Heart right ventricle (tissue), 16 donors: Measurements from ENCODE around the gene RANBP3L. TPM values are rescaled to one million over a fixed set of nuclear protein-coding genes. Genes with fewer than 3 reads are reported as not detected.
"Not testable (repeated sequence)": the region's sequence is repeated elsewhere in the genome, so short reads cannot be mapped to it uniquely, and the experiment has no call there.

Source experiments
- ATAC-seq, 8 donors: fragments of 200-7000 bp; cut with Tn5 transposase; one replicate each; pipeline ENCODE4 v1.9.1; 2020; ENCODE audit warnings: mild to moderate bottlenecking in 8 of 8, moderate library complexity in 8 of 8, moderate number of reproducible peaks in 1 of 8
- DNase-seq, 2 donors: peaks; one replicate each; pipeline ENCODE4 v3.0.0-alpha.2; 2020
- H3K27ac ChIP-seq, 10 donors: fragments of 200-600 bp; sonication (generic) in 2 of 10; one replicate each; pipeline versions ENCODE4 v1.5.0 to v1.8.0; 2020 to 2022; ENCODE audit warnings: mild to moderate bottlenecking in 3 of 10
- H3K27me3 ChIP-seq, 7 donors: fragments of 200-600 bp; one replicate each; pipeline ENCODE4 v1.8.0; 2021 to 2022; ENCODE audit warnings: mild to moderate bottlenecking in 2 of 7
- H3K36me3 ChIP-seq, 9 donors: fragments of 200-600 bp; sonication (generic) in 1 of 9; one replicate each; pipeline versions ENCODE4 v1.5.0 to v1.8.0; 2020 to 2022; ENCODE audit warnings: mild to moderate bottlenecking in 2 of 9
- H3K4me1 ChIP-seq, 9 donors: fragments of 200-600 bp; sonication (generic) in 1 of 9; one replicate each; pipeline versions ENCODE4 v1.5.0 to v1.8.0; 2020 to 2022; ENCODE audit warnings: mild to moderate bottlenecking in 4 of 9
- H3K4me3 ChIP-seq, 10 donors: fragments of 200-600 bp; sonication (generic) in 2 of 10; one replicate each; pipeline versions ENCODE4 v1.5.0 to v1.8.0; 2020 to 2022; ENCODE audit warnings: mild to moderate bottlenecking in 7 of 10, moderate library complexity in 2 of 10
- H3K9me3 ChIP-seq, 11 donors: fragments of 200-600 bp in 10 of 11; sonication (generic) in 2 of 11; one replicate each; pipeline versions ENCODE4 v1.5.0 to v1.8.0; 2013 to 2022; ENCODE audit warnings: mild to moderate bottlenecking in 2 of 11, control low read depth in 1 of 11, moderate library complexity in 1 of 11
- WGBS, 2 donors: extraction: QIAGEN DNeasy Blood & Tissue Kit; methylation state at CpG; one replicate each; pipeline ENCODE4 v1.1.7; 2013; ENCODE audit warnings: inconsistent platforms in 1 of 2; 5-methylcytosine and 5-hydroxymethylcytosine counted together
- intact Hi-C, 10 donors: fragments of 100-400 bp; cut with DNase I; formaldehyde crosslinking; loops; one replicate each; pipeline versions ENCODE4 v1.11.1 to v1.14.2; 2022
- polyA plus RNA-seq, 2 donors: library from polyadenylated mRNA; stranded (reverse); fragments of 200-250 nt; gene quantifications; one replicate each; pipeline ENCODE4 v1.2.3, GENCODE V29; 2013
- total RNA-seq, 10 donors: library from RNA; stranded (reverse); fragmentation: NEBNext Ultra II Directional in 3 of 10; extraction: Animal tissue kit (Norgen Biotek cat#: 25700) in 3 of 10; gene quantifications; one replicate each; pipeline versions ENCODE4 v1.2.1 to v1.2.4, GENCODE V29; 2021 to 2023
- TF ChIP-seq, protein P1 (sequence below), 9 donors: fragments of 200-600 bp; sonication (generic) in 2 of 9; IDR thresholded peaks; one replicate each; pipeline versions ENCODE4 v1.5.0 to v1.8.0; 2021 to 2022; ENCODE audit warnings: antibody characterized with exemption in 9 of 9, mild to moderate bottlenecking in 5 of 9, moderate library complexity in 1 of 9
- donor health status: Arrhythmogenic right ventricular cardiomyopathy.
- donor health status: ischemic (EF 13 %, LVEDD 7.1; RV severe dilation, severe dysfunction).
- donor health status: healthy with polysubstance abuse.
- donor health status: DM: no; HTN: yes; CAD: no.
- donor health status: DM: no; HTN: no; CAD: no.
- donor health status: ischemic (EF 25% LVEDD 6.9; RV normal size, moderate dysfunction).
- donor health status: ischemic (EF 25% LVEDD 5.7; RV mildly dilated, moderate dysfunction).
- donor health status: healthy.
- donor health status: DM: yes; HTN: yes; CAD: no.
- donor health status: Ischemic cardiomyopathy.
- donor health status: ischemic (EF 35%, LVEDD 5.7; RV mildly dilated, moderate dysfunction).
- donor health status: nonischemic (EF 11% LVEDD 7.7; RV severe dilation, severe dysfunction).
- donor health status: DM: yes; HTN: yes; CAD: no.
- donor health status: PGD.
- donor health status: ischemic (EF 29% LVEDD 5.4; RV normal size, mild dysfunction).
- donor health status: nonischemic (EF 23%, LVEDD 6.1; RV moderate dilation, normal function).

Gene RANBP3L
- total and polyA plus RNA-seq, 12 donors = 0.09 to 0.92 (median 0.49) TPM; not detected in 1

DNA sequence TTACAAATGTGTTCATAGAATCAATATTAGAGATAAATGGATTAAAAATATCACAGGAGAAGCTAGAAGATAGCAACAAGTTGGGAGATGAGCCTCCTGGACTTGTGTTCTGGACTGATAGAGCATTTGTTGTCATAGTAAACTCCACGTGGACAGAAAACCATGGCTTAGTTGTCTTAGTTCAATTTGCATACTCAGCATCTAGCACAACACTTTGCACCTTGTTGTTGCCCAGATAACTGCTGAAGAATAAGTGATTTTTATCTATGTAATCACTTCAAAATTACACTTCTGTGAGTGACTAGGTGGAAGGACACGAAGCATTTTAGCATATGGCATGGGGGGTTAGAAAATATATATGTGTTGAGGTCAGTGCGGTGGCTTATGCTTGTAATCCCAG, 4.0 kb downstream of the RANBP3L start:
- no peak for DNase-seq
- TF ChIP-seq, protein P1, sequence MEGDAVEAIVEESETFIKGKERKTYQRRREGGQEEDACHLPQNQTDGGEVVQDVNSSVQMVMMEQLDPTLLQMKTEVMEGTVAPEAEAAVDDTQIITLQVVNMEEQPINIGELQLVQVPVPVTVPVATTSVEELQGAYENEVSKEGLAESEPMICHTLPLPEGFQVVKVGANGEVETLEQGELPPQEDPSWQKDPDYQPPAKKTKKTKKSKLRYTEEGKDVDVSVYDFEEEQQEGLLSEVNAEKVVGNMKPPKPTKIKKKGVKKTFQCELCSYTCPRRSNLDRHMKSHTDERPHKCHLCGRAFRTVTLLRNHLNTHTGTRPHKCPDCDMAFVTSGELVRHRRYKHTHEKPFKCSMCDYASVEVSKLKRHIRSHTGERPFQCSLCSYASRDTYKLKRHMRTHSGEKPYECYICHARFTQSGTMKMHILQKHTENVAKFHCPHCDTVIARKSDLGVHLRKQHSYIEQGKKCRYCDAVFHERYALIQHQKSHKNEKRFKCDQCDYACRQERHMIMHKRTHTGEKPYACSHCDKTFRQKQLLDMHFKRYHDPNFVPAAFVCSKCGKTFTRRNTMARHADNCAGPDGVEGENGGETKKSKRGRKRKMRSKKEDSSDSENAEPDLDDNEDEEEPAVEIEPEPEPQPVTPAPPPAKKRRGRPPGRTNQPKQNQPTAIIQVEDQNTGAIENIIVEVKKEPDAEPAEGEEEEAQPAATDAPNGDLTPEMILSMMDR (IDR thresholded peaks at IDR 0.05) = no peak
- ATAC-seq = no peak
- no peak overlapping the region for H3K4me3 ChIP-seq
- WGBS, 2 donors = 86 to 87% methylated on average over 3 of the region's 3 CpGs
- peaks cover 0 to 33% (median 18%) of the 10 kb centered on the region in 9 donors for H3K4me1 ChIP-seq
- H3K27ac ChIP-seq = no peak overlapping the region
- no peaks in the 10 kb centered on the region for H3K27me3 ChIP-seq
- intact Hi-C loops = no loop called here
- no peaks in the 10 kb centered on the region for H3K36me3 ChIP-seq
- H3K9me3 ChIP-seq = no peaks in the 10 kb centered on the region

DNA sequence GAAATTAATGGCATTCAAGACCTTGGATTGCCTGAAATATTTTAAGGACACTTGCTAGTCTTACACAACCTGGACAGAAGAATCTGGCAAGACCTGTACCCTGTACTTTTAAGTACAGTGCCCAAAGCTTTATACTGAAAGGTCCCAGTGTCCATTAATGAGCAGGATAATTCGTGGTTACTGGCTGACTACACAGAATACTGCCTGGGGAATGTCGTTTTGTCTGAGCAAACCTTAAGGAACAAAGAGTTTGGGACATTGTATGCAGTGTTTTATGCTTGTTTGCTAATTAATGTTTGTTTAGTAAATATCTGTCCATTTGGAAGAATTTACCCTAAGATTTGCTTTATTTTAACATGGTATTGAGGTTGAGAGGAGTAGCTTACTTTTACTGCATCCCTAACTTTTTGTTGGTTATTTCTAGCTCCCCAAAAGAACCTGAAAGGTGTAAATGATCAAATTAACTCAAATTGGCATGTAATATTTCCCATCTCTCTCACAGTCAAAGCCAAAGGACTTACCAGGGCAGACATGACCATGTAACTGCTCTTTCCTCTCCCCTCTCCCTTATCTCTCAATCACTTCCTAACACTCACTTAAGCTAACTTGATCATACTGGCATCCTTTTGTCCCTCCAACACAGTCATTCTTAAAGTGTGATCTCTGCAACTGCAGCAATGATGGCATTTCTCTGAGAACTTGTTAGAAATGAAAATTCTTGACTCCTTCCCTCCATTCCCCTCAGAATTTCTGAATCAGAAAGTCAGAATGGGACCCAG, 15.7 kb downstream of the RANBP3L start:
- DNase-seq (no peak), ATAC-seq (no peak)
- WGBS, 2 donors = 61 to 66% methylated on average over 2 of the region's 2 CpGs
- no peaks in the 10 kb centered on the region for H3K36me3 ChIP-seq
- no peak overlapping the region for H3K27ac ChIP-seq
- no peaks in the 10 kb centered on the region for H3K4me1 ChIP-seq
- H3K4me3 ChIP-seq = no peak overlapping the region
- H3K9me3 ChIP-seq = peaks cover 0 to 5% (median 0%) of the 10 kb centered on the region in 11 donors
- TF ChIP-seq, protein P1 (IDR thresholded peaks at IDR 0.05) = no peak
- intact Hi-C loops = no loop called here
- H3K27me3 ChIP-seq = no peaks in the 10 kb centered on the region

DNA sequence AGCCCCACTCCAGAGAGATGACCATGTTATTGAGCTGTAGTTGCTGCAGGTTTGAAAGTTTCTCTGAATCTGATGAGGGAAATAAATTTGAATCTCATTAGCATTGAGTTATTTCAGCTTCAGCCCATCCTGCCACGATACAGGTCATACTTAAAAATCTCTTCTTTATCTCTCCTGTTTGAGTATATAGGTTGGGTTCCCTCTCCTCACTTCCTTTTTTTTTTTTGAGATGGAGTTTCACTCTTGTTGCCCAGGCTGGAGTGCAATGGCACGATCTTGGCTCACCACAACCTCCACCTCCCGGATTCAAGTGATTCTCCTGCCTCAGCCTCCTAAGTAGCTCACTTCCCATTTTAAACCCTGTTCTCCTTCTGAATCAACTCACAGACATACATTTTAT, 17.9 kb downstream of the RANBP3L start:
- H3K4me3 ChIP-seq, H3K27me3 ChIP-seq, intact Hi-C loops, H3K36me3 ChIP-seq, ATAC-seq, H3K27ac ChIP-seq, DNase-seq, H3K9me3 ChIP-seq: not testable (repeated sequence)
- WGBS, 2 donors = 83 to 91% methylated on average over 3 of the region's 3 CpGs
- H3K4me1 ChIP-seq = peaks cover 0 to 11% (median 0%) of the 10 kb centered on the region in 9 donors

DNA sequence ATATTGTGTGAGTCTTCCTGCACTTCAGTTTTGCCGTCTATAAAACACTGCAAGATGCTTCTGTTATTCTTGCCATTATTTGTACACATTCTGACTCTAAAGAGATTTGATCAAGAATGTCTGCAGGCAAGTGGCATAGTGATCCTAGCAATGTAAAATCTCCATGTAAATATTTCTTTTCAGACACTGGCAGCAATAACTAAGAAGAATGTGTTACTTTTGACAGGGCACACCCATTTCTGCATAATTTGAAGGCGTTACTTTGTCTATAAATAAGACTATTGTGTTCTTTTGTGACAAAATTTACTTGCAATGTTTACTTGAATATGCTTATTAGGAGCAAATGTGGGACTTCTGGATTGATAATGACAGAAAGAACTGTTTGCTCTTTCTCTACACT, 20.1 kb downstream of the RANBP3L start:
- no peak overlapping the region for H3K27ac ChIP-seq
- no peak overlapping the region for H3K4me3 ChIP-seq
- ATAC-seq (no peak), DNase-seq (no peak)
- H3K36me3 ChIP-seq = no peaks in the 10 kb centered on the region
- no peaks in the 10 kb centered on the region for H3K27me3 ChIP-seq
- intact Hi-C loops = no loop called here
- WGBS, 2 donors = 86 to 95% methylated on average over 2 of the region's 2 CpGs
- peaks cover 0 to 16% (median 2%) of the 10 kb centered on the region in 9 donors for H3K4me1 ChIP-seq
- no peaks in the 10 kb centered on the region for H3K9me3 ChIP-seq
- TF ChIP-seq, protein P1 (IDR thresholded peaks at IDR 0.05) = no peak

DNA sequence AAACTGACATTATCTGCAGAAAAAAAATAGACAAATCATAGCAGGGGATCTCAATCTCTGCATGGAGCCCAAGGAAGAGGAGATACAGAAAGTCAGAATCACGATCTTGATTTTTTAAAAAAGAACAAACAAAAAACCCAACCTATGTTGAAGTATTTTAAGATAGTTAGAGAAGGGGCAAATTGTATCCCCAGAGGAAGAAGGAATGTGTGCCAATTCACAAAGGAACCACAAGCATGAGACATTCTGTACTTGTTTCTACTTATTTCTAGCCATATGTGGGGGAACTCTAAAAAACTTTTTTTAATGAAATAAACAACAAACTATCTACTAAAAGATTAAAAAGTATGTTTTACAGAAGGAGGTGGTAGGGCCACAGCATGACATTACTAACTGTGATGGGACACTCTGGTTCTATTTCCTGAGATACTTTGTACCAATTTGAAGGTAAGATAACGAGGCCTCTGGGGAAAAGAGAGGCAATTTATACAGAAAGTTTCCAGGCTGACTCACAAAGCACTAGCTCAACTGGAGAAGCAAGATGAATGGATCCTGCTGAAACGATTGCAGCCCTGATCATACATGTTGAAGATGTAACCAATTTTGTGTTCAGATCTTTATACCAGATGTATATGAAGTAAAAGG, 22.5 kb downstream of the RANBP3L start:
- 35 to 60% methylated on average over 3 of the region's 3 CpGs for WGBS, 2 donors
- H3K27me3 ChIP-seq = no peaks in the 10 kb centered on the region
- DNase-seq (no peak), ATAC-seq (peak in 2 of 8 donors; percentile 18 to 56)
- H3K4me3 ChIP-seq = no peak overlapping the region
- TF ChIP-seq, protein P1 (IDR thresholded peaks at IDR 0.05) = no peak
- H3K4me1 ChIP-seq = peaks cover 0 to 22% (median 2%) of the 10 kb centered on the region in 9 donors
- intact Hi-C loops = no loop called here
- peak overlapping the region in 1 of 10 donors; percentile 7 for H3K27ac ChIP-seq
- H3K9me3 ChIP-seq = no peaks in the 10 kb centered on the region
- no peaks in the 10 kb centered on the region for H3K36me3 ChIP-seq
